C4-2B (cell line): Measurements from ENCODE around the gene PCDH9.

Source experiments
- H3K27ac ChIP-seq: fragments of 450-650 bp; 2 replicates; pipeline ENCODE4 v1.5.1; 2017
- CTCF ChIP-seq: fragments of 450-650 bp; conservative IDR thresholded peaks from 2 replicates; pipeline ENCODE4 v1.5.1; 2017; ENCODE audit warnings: mild to moderate bottlenecking
- ZFX ChIP-seq: fragments of 450-650 bp; IDR thresholded peaks from 2 replicates; pipeline ENCODE4 v1.6.1; 2017

PCDH9 gene

GRCh38 chr13:67069117-67069767 is 160.9 kb downstream of the PCDH9 start:
- no peak overlapping the region for H3K27ac ChIP-seq

GRCh38 chr13:67064920-67065319 is 165.2 kb downstream of the PCDH9 start:
- TF ChIP-seq ZFX (no peak), CTCF (no peak)
- H3K27ac ChIP-seq: no peak overlapping the region

More at GRCh38 chr13:67069117-67069767, 160.9 kb downstream of the PCDH9 start:
- no peak for TF ChIP-seq ZFX
- TF ChIP-seq CTCF: no peak

GRCh38 chr13:67063036-67063435 is 167.1 kb downstream of the PCDH9 start:
- H3K27ac ChIP-seq: no peak overlapping the region
- TF ChIP-seq CTCF (no peak), ZFX (no peak)

- H3K27ac ChIP-seq: no peak overlapping the region
- TF ChIP-seq ZFX: no peak
- TF ChIP-seq CTCF: no peak
These were observed 168.0 kb downstream of the PCDH9 start for GRCh38 chr13:67062160-67062559.

- H3K27ac ChIP-seq: no peak overlapping the region
- no peak for TF ChIP-seq CTCF
- no peak for TF ChIP-seq ZFX
These were observed 168.4 kb downstream of the PCDH9 start for GRCh38 chr13:67061750-67062149.

- H3K27ac ChIP-seq: no peak overlapping the region
- TF ChIP-seq CTCF (no peak), ZFX (no peak)
These were observed 177.3 kb downstream of the PCDH9 start for GRCh38 chr13:67052550-67053490.

- TF ChIP-seq CTCF (no peak), ZFX (no peak)
- no peak overlapping the region for H3K27ac ChIP-seq
These were observed 180.4 kb downstream of the PCDH9 start for GRCh38 chr13:67049744-67050143.
